Endodermal cell (in vitro differentiated cells): ENCODE measurements around the gene RORB. TPM values are rescaled to one million over a fixed set of nuclear protein-coding genes. Genes with fewer than 3 reads are reported as not detected.

ENCODE experiments used
- DNase-seq: peaks from one replicate; pipeline ENCODE4 v3.0.0-alpha.2; 2017
- H3K27ac ChIP-seq: 2 replicates; pipeline ENCODE4 v1.5.1; 2013; ENCODE audit warnings: mild to moderate bottlenecking, low read depth, low read length, moderate library complexity
- H3K27me3 ChIP-seq: 2 replicates; pipeline ENCODE4 v1.6.1; 2013; ENCODE audit warnings: mild to moderate bottlenecking, low read length, moderate library complexity; ENCODE audit not compliant: insufficient read depth, control insufficient read depth, poor library complexity, severe bottlenecking
- H3K36me3 ChIP-seq: 2 replicates; pipeline ENCODE4 v1.7.0; 2013; ENCODE audit warnings: mild to moderate bottlenecking, low read length, moderate library complexity; ENCODE audit not compliant: control insufficient read depth, insufficient read depth
- H3K4me1 ChIP-seq: one replicate; pipeline ENCODE4 v1.7.0; 2013; ENCODE audit warnings: low read length; ENCODE audit not compliant: control insufficient read depth, insufficient read depth
- H3K4me3 ChIP-seq: 2 replicates; pipeline ENCODE4 v1.5.1; 2013; ENCODE audit warnings: mild to moderate bottlenecking, low read length, moderate library complexity
- H3K9ac ChIP-seq: 2 replicates; pipeline ENCODE4 v1.6.1; 2013; ENCODE audit warnings: mild to moderate bottlenecking, low read length, moderate library complexity; ENCODE audit not compliant: poor library complexity, severe bottlenecking; ENCODE audit errors: extremely low read depth
- H3K9me3 ChIP-seq: 2 replicates; pipeline ENCODE4 v1.6.1; 2013; ENCODE audit warnings: mild to moderate bottlenecking, low read length, moderate library complexity; ENCODE audit not compliant: control insufficient read depth
- H3K27ac Mint-ChIP-seq: 2 replicates; pipeline ENCODE4 v1.8.0; 2020; ENCODE audit warnings: mixed read lengths
- H3K27me3 Mint-ChIP-seq: 2 replicates; pipeline ENCODE4 v1.8.0; 2021; ENCODE audit warnings: mild to moderate bottlenecking, mixed read lengths; ENCODE audit not compliant: insufficient read depth
- H3K36me3 Mint-ChIP-seq: 2 replicates; pipeline ENCODE4 v1.8.0; 2020; ENCODE audit warnings: low read depth, mixed read lengths
- H3K4me1 Mint-ChIP-seq: 2 replicates; pipeline ENCODE4 v1.8.0; 2020; ENCODE audit warnings: mixed read lengths
- H3K4me3 Mint-ChIP-seq: 2 replicates; pipeline ENCODE4 v1.8.0; 2020; ENCODE audit warnings: mild to moderate bottlenecking, moderate library complexity, mixed read lengths
- H3K9me3 Mint-ChIP-seq: 2 replicates; pipeline ENCODE4 v1.8.0; 2020; ENCODE audit warnings: mild to moderate bottlenecking, mixed read lengths
- CTCF ChIP-seq: fragments of 200-600 bp; sonication (generic); conservative IDR thresholded peaks from 2 replicates; pipeline ENCODE4 v1.5.0; 2021; ENCODE audit warnings: antibody characterized with exemption, mild to moderate bottlenecking
- WGBS, 2 experiments: methylation state at CpG; one replicate each; pipeline versions ENCODE4 v1.1.5 to v1.1.7; 2013; ENCODE audit warnings: missing lambda C conversion rate in 2 of 2, mixed read lengths in 1 of 2; ENCODE audit not compliant: insufficient coverage in 1 of 2, insufficient read length in 1 of 2; 5-methylcytosine and 5-hydroxymethylcytosine counted together
- total RNA-seq, 2 donors: library from RNA; stranded (reverse); fragmentation: NEBNext Ultra II Directional in 1 of 2; extraction: Animal tissue kit (Norgen Biotek cat#: 25700) in 1 of 2; gene quantifications; 2 replicates in 1 of 2; 3 replicates in 1 of 2; pipeline ENCODE4 v1.2.1, GENCODE V29; 2021

RORB gene
- total RNA-seq, 2 donors from 2014 or later: 0.18 to 0.88 TPM

- no peak overlapping the region for H3K4me3 ChIP-seq
- H3K4me1 ChIP-seq: no peaks in the 10 kb centered on the region
- H3K4me3 Mint-ChIP-seq: no peak overlapping the region
- H3K36me3 Mint-ChIP-seq: no peaks in the 10 kb centered on the region
- H3K27ac ChIP-seq: no peak overlapping the region
- no peak for DNase-seq
- no peak overlapping the region for H3K27ac Mint-ChIP-seq
- no peaks in the 10 kb centered on the region for H3K27me3 ChIP-seq
- TF ChIP-seq CTCF: no peak
- no peaks in the 10 kb centered on the region for H3K9me3 Mint-ChIP-seq
- no peaks in the 10 kb centered on the region for H3K4me1 Mint-ChIP-seq
- H3K36me3 ChIP-seq: no peaks in the 10 kb centered on the region
- 80 to 95% methylated on average over 1 to 2 of the region's 2 CpGs for WGBS, 2 experiments
- no peaks in the 10 kb centered on the region for H3K9me3 ChIP-seq
- H3K27me3 Mint-ChIP-seq: no peaks in the 10 kb centered on the region
- no peak overlapping the region for H3K9ac ChIP-seq
Observed at GRCh38 chr9:74718709-74719108, 221.6 kb downstream of the RORB start.

- no peaks in the 10 kb centered on the region for H3K36me3 ChIP-seq
- TF ChIP-seq CTCF: no peak
- no peaks in the 10 kb centered on the region for H3K9me3 ChIP-seq
- no peak overlapping the region for H3K9ac ChIP-seq
- no peak overlapping the region for H3K27ac ChIP-seq
- Mint-ChIP-seq H3K27me3 (no peaks in the 10 kb centered on the region), H3K27ac (no peak overlapping the region), H3K4me1 (no peaks in the 10 kb centered on the region), H3K4me3 (no peak overlapping the region), H3K9me3 (no peaks in the 10 kb centered on the region), H3K36me3 (no peaks in the 10 kb centered on the region)
- H3K27me3 ChIP-seq: no peaks in the 10 kb centered on the region
- no peaks in the 10 kb centered on the region for H3K4me1 ChIP-seq
- 60 to 80% methylated on average over 1 of the region's 1 CpG for WGBS, 2 experiments
- no peak for DNase-seq
- no peak overlapping the region for H3K4me3 ChIP-seq
Observed at GRCh38 chr9:74719306-74719705, 222.2 kb downstream of the RORB start.

- Mint-ChIP-seq H3K4me1 (no peaks in the 10 kb centered on the region), H3K36me3 (no peaks in the 10 kb centered on the region), H3K4me3 (no peak overlapping the region), H3K9me3 (no peaks in the 10 kb centered on the region), H3K27ac (no peak overlapping the region), H3K27me3 (no peaks in the 10 kb centered on the region)
- no peaks in the 10 kb centered on the region for H3K4me1 ChIP-seq
- no peak for DNase-seq
- no peaks in the 10 kb centered on the region for H3K9me3 ChIP-seq
- no peak for TF ChIP-seq CTCF
- no peaks in the 10 kb centered on the region for H3K36me3 ChIP-seq
- no peak overlapping the region for H3K9ac ChIP-seq
- 87 to 93% methylated on average over 2 to 5 of the region's 5 CpGs for WGBS, 2 experiments
- no peak overlapping the region for H3K27ac ChIP-seq
- H3K27me3 ChIP-seq: no peaks in the 10 kb centered on the region
- no peak overlapping the region for H3K4me3 ChIP-seq
Observed at GRCh38 chr9:74721696-74722660, 224.8 kb downstream of the RORB start.
